Fibroblast of mammary gland (primary cell): ENCODE measurements around the gene KCNC4.
A peak's percentile ranks its signal among the peaks of the same experiment; 100 is the strongest.

Source experiments
- DNase-seq: peaks from one replicate; pipeline ENCODE4 v3.0.0-alpha.2; 2010; ENCODE audit warnings: low read depth
- H3K4me3 ChIP-seq: 2 replicates; pipeline ENCODE4 v1.5.1; 2011; ENCODE audit warnings: low read depth, mild to moderate bottlenecking, low read length, moderate library complexity; ENCODE audit not compliant: control insufficient read depth
- TF ChIP-seq, protein P1 (sequence below): conservative IDR thresholded peaks from 2 replicates; pipeline ENCODE4 v1.5.1; 2011; ENCODE audit warnings: low read depth, low read length, inconsistent platforms; ENCODE audit not compliant: control insufficient read depth, insufficient read depth

The KCNC4 gene

GRCh38 chr1:110209715-110210603, at the start of gene KCNC4:
KCNC4 (plus strand) TSS chr1:110210314; CDS start chr1:110211500, 1,186 bp downstream.
- DNase-seq, result peak; percentile 66
- TF ChIP-seq, protein P1, sequence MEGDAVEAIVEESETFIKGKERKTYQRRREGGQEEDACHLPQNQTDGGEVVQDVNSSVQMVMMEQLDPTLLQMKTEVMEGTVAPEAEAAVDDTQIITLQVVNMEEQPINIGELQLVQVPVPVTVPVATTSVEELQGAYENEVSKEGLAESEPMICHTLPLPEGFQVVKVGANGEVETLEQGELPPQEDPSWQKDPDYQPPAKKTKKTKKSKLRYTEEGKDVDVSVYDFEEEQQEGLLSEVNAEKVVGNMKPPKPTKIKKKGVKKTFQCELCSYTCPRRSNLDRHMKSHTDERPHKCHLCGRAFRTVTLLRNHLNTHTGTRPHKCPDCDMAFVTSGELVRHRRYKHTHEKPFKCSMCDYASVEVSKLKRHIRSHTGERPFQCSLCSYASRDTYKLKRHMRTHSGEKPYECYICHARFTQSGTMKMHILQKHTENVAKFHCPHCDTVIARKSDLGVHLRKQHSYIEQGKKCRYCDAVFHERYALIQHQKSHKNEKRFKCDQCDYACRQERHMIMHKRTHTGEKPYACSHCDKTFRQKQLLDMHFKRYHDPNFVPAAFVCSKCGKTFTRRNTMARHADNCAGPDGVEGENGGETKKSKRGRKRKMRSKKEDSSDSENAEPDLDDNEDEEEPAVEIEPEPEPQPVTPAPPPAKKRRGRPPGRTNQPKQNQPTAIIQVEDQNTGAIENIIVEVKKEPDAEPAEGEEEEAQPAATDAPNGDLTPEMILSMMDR, result no peak
- peak within 1 kb of the TSS; percentile 46 for H3K4me3 ChIP-seq

DNA sequence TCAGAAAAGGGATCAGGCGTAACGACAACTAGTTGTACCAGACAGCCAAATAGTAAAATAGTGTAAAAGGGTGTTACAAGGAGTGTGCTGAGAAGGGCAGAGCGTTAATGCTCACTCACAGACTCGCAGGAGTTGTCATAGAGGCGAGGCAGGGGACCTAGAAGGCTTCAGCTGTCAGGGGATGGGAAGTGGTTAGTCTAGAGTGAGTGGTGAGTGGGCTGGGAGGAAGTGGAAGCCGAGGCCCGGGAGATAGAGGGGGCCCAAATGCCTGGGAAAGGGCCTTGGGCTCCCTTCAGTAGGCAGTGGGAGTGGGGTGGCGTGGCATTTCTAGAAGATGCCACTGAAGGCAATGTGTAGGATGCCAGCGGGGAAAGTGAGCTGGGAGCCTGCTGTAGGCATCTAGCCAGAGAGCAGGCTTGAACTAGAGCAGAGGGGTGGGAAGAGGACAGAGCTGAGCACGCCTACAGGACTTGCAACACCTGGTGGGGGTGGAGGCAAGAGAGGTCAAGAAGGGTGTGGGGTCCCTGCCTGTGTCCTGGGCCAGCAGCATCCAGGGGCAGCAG, 49.5 kb upstream of the KCNC4 start:
- H3K4me3 ChIP-seq, result no peak overlapping the region
- DNase-seq, result no peak
- TF ChIP-seq, protein P1, result no peak

- no peak overlapping the region for H3K4me3 ChIP-seq
- no peak for DNase-seq
- TF ChIP-seq, protein P1, result no peak
Observed at GRCh38 chr1:110161165-110161564, 48.9 kb upstream of the KCNC4 start.

- TF ChIP-seq, protein P1, result no peak
- DNase-seq, result no peak
- H3K4me3 ChIP-seq, result no peak overlapping the region
Observed at GRCh38 chr1:110161849-110162248, 48.3 kb upstream of the KCNC4 start.

GRCh38 chr1:110163591-110163990, 46.5 kb upstream of the KCNC4 start:
- no peak overlapping the region for H3K4me3 ChIP-seq
- no peak for DNase-seq
- TF ChIP-seq, protein P1, result no peak

- DNase-seq, result no peak
- H3K4me3 ChIP-seq, result no peak overlapping the region
- TF ChIP-seq, protein P1, result no peak
Observed at GRCh38 chr1:110164725-110165350, 45.3 kb upstream of the KCNC4 start.
